GM12892 (cell line): ENCODE measurements around the gene DAZL.

Experiments
- POLR2A ChIP-seq: IDR thresholded peaks from 2 replicates; pipeline ENCODE4 v1.6.1; 2011; ENCODE audit warnings: low read depth, low read length, control low read depth
- TAF1 ChIP-seq: IDR thresholded peaks from 2 replicates; pipeline ENCODE4 v1.6.1; 2011; ENCODE audit warnings: low read depth, mild to moderate bottlenecking, control low read depth, low read length, borderline replicate concordance

- TF ChIP-seq TAF1 (no peak), POLR2A (no peak)
Observed at GRCh38 chr3:16596352-16597032, 8.7 kb downstream of the DAZL start.
